GM20000 (cell line): Measurements from ENCODE around the gene ISL1.

ENCODE experiments used
- DNase-seq: peaks from one replicate; pipeline ENCODE4 v3.0.0; 2012; ENCODE audit warnings: low spot score
- TF ChIP-seq, protein P1 (sequence below): IDR thresholded peaks from 2 replicates; pipeline ENCODE4 v1.5.1; 2012; ENCODE audit warnings: mild to moderate bottlenecking, control low read depth; ENCODE audit errors: extremely low read depth, missing control alignments

Gene ISL1

DNA sequence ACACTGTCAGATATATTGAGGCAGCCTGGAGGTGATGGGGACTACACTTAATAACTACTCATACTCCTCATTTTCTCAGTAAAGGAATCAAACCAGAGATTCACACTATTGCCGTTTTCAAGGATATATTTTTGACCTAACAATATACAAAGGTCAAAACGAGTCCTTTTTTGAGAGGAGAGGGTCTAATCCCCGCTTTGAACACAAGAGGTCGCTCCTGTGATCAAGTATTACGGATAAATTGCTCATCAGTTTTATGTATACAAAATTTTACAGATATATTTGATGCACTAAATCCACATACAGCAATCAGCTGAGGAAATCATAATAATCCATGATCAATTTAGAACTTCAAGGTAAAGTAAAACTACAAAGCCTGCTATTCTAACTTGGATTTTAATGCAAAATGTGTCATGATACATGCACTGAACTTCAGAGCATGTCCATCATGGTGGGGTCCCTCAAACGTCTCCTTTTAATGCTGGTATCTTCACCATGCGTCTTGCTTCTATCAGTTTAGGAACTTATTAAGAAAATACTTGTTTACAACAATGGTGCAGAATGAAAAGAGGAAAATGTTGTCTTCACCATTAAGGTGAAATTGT lies 2.5 kb upstream of the ISL1 start:
- peak; percentile 57 for DNase-seq
- TF ChIP-seq, protein P1, sequence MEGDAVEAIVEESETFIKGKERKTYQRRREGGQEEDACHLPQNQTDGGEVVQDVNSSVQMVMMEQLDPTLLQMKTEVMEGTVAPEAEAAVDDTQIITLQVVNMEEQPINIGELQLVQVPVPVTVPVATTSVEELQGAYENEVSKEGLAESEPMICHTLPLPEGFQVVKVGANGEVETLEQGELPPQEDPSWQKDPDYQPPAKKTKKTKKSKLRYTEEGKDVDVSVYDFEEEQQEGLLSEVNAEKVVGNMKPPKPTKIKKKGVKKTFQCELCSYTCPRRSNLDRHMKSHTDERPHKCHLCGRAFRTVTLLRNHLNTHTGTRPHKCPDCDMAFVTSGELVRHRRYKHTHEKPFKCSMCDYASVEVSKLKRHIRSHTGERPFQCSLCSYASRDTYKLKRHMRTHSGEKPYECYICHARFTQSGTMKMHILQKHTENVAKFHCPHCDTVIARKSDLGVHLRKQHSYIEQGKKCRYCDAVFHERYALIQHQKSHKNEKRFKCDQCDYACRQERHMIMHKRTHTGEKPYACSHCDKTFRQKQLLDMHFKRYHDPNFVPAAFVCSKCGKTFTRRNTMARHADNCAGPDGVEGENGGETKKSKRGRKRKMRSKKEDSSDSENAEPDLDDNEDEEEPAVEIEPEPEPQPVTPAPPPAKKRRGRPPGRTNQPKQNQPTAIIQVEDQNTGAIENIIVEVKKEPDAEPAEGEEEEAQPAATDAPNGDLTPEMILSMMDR = peak; percentile 30

DNA sequence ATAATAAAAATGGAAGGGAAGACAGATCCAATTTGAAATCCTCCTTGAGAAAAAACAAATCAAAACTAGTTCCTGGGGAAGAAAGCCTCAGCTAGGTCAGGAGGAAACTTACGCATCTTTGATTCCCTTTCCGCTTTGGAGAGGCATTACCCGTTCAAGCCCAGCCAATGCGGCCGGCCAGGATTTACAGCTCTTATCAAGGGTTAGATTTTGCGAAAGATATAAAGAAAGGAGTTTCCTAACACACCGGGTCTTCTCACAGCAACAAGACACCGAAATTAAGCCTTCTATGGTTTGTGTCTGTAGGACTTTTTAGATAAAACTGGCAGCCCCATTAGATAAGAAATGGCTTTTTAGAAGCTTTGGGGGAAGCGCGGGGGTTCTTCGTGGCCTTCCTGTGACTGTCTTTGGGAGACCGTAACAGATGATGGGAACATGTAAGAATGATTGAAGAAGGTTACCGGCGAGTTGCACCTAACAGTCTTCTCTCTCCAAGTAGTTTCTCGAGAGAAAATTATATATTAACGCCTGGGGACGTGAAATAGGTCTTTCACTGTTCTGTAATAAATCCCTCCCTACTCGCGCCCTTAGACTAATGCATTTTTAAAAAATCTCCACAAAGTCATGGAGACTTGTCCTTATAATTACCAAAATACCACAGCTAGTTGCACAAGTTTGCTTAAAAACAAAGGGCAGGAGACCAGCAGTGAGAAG lies 1.3 kb upstream of the ISL1 start:
- TF ChIP-seq, protein P1 = no peak
- no peak for DNase-seq

DNA sequence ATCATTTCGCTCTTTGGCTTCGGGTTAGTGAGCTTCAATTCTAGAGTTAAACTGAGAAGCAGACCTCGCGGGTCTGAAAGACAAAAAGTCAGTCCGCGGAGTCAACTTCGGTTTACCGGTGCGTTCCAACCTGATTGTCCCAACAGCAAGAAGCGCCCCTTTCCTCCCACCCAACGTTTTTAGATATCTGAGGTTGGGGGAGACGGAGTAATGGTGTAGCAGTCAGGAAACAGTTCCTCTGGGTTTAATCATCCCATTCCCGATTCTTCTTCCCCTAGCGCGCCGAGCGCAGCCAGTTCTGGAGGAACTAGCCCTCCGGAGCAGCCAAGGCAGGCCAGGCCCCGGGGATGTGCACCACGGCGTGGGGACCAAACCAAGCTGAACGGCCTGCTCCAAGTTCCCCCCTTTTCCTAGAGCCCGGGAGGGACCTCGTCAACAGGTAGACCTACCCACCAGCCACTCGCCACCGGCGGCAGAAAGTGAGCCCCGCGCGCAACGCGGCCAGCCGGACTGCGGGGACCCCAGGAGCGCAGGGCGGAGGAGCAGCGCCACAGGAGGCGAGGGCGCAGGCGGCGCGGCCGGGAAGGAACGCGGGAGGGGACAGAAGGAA lies 622 bp upstream of the ISL1 start:
- TF ChIP-seq, protein P1 = no peak
- DNase-seq = no peak

DNA sequence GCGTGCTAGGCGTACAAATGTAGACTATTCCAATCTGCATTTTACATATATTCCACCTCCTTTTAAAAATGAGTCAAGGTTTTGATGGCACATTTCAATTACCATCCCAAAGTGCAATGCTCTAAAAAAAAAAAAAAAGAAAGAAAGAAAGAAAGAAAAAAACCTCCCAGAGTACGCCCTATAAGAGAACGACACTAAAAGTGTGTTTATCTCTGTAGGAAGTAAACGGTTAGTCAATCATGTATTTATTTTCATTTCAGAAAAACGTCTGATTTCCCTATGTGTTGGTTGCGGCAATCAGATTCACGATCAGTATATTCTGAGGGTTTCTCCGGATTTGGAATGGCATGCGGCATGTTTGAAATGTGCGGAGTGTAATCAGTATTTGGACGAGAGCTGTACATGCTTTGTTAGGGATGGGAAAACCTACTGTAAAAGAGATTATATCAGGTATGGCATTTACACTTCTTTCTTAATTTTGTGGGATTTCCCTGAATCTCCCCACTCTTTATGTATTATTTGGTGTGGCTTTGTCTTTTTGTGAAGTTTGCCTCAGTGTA lies 1.1 kb downstream of the ISL1 start:
- DNase-seq = no peak
- TF ChIP-seq, protein P1 = no peak

DNA sequence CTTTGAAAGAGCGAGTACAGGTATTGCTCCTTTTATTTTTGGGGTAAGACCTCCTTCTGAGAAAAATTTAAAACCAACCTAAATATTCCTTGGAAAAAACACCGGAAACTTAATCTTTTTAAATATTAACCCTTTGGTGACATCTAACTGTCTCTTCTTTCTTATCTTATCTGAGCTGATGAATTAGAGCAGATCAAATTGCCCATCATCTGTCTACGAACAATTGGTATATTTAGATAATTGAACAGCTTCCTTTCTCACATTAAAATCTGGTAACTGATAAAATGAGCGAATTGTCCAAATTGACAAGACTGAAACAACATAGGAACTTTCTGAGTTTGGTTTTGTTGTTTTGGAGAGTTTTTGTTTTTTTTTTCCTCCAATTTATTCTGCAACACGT lies 2.0 kb downstream of the ISL1 start:
- no peak for DNase-seq
- TF ChIP-seq, protein P1 = no peak

DNA sequence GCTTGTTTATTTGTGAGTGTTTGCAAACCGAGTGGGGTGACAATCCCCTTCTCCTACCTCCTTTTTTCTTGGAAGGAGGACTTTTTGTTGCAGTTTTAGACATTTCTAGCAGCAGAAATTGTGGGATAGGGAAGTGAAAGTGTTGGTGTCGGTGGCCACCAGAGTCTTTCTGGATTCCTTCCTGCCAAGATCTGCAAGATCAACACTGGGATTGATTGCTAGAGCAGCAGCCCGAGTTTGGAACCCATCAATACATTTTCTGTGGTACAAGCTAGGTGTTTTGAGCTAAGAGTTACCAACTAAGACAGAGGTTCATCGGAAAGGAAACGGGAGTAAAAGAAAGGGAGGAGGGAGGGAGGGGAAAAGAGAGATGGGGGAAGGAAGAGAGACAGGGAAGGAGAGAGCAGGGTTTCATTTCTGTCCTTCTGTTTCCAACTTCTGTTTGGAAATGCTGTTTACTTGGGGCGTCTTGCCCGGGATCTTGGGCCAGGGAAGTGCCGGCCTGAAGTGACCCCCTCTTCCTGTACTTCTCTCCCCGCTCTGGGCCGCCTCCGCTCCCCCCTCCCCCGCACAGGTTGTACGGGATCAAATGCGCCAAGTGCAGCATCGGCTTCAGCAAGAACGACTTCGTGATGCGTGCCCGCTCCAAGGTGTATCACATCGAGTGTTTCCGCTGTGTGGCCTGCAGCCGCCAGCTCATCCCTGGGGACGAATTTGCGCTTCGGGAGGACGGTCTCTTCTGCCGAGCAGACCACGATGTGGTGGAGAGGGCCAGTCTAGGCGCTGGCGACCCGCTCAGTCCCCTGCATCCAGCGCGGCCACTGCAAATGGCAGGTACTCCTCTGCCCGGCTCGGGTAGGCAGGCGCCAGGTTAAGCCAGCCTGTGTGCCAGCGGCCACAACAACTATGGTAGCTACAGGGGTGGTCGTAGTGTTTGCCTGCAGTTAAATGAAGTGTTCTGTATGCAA lies 4.0 kb downstream of the ISL1 start:
- no peak for DNase-seq

More for the DNA sequence above, 4.0 kb downstream of the ISL1 start:
- TF ChIP-seq, protein P1 = no peak
